ENCODE results near the gene RARRES1.

The RARRES1 gene

DNA sequence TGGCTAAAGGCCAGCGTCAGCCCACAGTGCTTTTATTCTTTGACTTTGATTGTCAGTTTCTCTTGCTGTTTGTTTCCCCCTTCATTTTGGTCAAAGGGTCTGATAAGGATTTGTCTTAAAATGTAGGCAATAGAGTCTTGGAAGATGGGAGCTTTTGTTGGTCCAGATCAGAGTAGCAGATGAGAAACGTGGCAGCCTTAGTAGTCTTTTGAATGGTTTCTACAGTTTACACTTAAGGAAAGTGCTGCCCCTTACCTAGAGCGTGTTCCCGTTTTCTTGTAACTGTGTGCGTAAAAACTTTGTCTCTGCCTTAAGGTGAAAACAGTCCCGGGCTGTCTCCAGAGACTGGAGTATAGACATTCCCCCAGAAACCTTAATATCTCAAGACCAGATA lies 60.4 kb downstream of the RARRES1 start:
- peaks cover 17% of the 10 kb centered on the region for H3K36me3 Mint-ChIP-seq (ENCODE audit: low read depth)
- peak overlapping the region; percentile 90 for H3K27ac Mint-ChIP-seq
- no peaks in the 10 kb centered on the region for H3K9me3 Mint-ChIP-seq
- peaks cover 18% of the 10 kb centered on the region for H3K4me1 Mint-ChIP-seq (ENCODE audit: low read depth)
- peak overlapping the region; percentile 90 for H3K4me3 Mint-ChIP-seq
- H3K27me3 Mint-ChIP-seq (ENCODE audit: low read depth), result no peaks in the 10 kb centered on the region

- peaks cover 30% of the 10 kb centered on the region for H3K36me3 Mint-ChIP-seq (ENCODE audit: low read depth)
These were observed 63.8 kb downstream of the RARRES1 start for GRCh38 chr3:158668506-158668905.

DNA sequence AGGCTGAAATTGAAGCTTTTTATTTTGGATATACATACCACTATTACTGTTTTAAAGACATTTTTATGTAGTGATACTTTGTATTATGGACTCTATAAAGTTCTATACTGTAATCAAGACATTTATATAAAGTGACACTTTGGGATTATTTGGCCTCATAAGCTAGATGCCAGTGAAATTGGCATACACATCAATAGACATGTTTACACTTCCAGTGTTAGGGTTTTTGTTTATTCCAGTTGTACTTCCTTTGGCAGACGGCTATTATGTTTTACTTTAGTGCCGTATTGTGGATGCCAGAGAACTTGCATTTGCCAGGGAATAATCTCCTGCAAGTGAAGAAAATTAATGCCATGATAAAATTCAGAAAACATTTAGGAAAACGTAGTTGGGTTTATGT lies 65.8 kb downstream of the RARRES1 start:
- Mint-ChIP-seq H3K4me3 (no peak overlapping the region), H3K27me3 (ENCODE audit: low read depth) (no peaks in the 10 kb centered on the region), H3K36me3 (ENCODE audit: low read depth) (peaks cover 31% of the 10 kb centered on the region), H3K4me1 (ENCODE audit: low read depth) (peaks cover 10% of the 10 kb centered on the region), H3K27ac (no peak overlapping the region), H3K9me3 (no peaks in the 10 kb centered on the region)

More at GRCh38 chr3:158668506-158668905, 63.8 kb downstream of the RARRES1 start:
- no peak overlapping the region for H3K4me3 Mint-ChIP-seq
- no peak overlapping the region for H3K27ac Mint-ChIP-seq
- H3K27me3 Mint-ChIP-seq (ENCODE audit: low read depth), result no peaks in the 10 kb centered on the region
- H3K4me1 Mint-ChIP-seq (ENCODE audit: low read depth), result peaks cover 21% of the 10 kb centered on the region
- H3K9me3 Mint-ChIP-seq, result no peaks in the 10 kb centered on the region

DNA sequence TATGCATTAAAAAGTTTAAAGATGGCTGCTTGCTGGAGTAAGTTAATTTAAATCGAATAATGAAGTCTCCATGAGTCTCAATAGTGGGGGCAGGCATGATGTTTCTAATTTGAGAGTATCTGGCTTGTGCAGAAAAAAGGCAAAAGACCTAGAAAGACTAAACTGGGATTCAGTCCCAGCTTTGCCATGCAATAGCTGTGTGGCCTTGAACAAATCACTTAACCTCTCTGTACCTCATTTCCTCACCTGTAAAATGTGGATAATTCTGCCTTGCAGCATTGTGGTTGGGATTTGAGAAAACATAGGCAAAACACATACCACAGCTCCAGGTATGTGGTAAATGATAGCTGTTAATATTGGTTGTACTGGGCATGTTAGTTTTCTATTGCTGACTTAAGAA lies 68.4 kb downstream of the RARRES1 start:
- no peaks in the 10 kb centered on the region for H3K27me3 Mint-ChIP-seq (ENCODE audit: low read depth)
- H3K27ac Mint-ChIP-seq, result no peak overlapping the region
- H3K9me3 Mint-ChIP-seq, result no peaks in the 10 kb centered on the region
- H3K4me3 Mint-ChIP-seq, result no peak overlapping the region
- peaks cover 33% of the 10 kb centered on the region for H3K36me3 Mint-ChIP-seq (ENCODE audit: low read depth)
- peaks cover 5% of the 10 kb centered on the region for H3K4me1 Mint-ChIP-seq (ENCODE audit: low read depth)

GRCh38 chr3:158663246-158663645 lies 69.0 kb downstream of the RARRES1 start:
- Mint-ChIP-seq H3K4me3 (no peak overlapping the region), H3K27ac (no peak overlapping the region), H3K36me3 (ENCODE audit: low read depth) (peaks cover 27% of the 10 kb centered on the region), H3K4me1 (ENCODE audit: low read depth) (peaks cover 5% of the 10 kb centered on the region), H3K27me3 (ENCODE audit: low read depth) (no peaks in the 10 kb centered on the region), H3K9me3 (no peaks in the 10 kb centered on the region)

- Mint-ChIP-seq H3K4me1 (ENCODE audit: low read depth) (peaks cover 5% of the 10 kb centered on the region), H3K9me3 (no peaks in the 10 kb centered on the region), H3K4me3 (no peak overlapping the region), H3K27me3 (ENCODE audit: low read depth) (no peaks in the 10 kb centered on the region), H3K36me3 (ENCODE audit: low read depth) (peaks cover 30% of the 10 kb centered on the region), H3K27ac (no peak overlapping the region)
These were observed 71.5 kb downstream of the RARRES1 start for GRCh38 chr3:158660711-158661110.

DNA sequence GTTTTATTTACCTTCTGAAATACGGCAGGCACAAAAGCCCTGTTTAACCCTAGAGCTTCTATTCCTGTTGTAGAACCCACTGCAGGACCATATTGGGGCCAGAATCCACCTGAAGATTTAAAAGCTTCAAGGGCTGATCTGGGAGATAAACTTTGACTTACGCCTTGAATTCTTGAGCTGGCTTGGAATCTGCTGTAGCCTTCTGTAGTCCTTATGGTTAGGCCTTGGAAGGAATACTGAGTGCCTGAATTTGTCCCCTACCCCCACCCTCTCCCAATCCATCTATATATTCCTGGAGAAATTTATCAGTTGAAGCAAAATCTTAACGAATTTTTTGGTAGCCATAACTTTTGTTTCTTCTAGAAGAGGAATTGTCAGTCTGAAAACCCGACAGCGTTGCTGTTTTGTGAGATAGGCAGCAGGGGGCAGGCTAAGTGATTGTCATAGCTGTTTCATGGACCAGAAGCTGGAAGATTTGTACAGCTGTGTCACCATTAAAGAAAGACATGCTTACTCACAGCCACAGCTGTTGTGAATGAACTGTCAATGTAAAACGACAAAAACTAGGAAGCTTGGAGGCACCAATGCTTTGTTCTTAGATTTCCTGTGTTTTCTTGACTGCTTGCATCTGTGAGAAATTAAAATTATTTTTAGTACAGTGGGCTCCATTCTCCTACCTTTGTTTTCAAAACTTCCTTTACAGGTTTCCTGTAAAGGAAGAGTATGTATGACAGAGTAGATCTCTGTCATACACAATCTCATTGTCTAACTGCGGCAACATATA lies 72.6 kb downstream of the RARRES1 start:
- Mint-ChIP-seq H3K36me3 (ENCODE audit: low read depth) (peaks cover 27% of the 10 kb centered on the region), H3K9me3 (no peaks in the 10 kb centered on the region), H3K27ac (no peak overlapping the region), H3K27me3 (ENCODE audit: low read depth) (no peaks in the 10 kb centered on the region), H3K4me3 (no peak overlapping the region), H3K4me1 (ENCODE audit: low read depth) (peaks cover 5% of the 10 kb centered on the region)

GRCh38 chr3:158658889-158659288 lies 73.4 kb downstream of the RARRES1 start:
- no peak overlapping the region for H3K4me3 Mint-ChIP-seq
- peaks cover 26% of the 10 kb centered on the region for H3K36me3 Mint-ChIP-seq (ENCODE audit: low read depth)
- H3K27ac Mint-ChIP-seq, result no peak overlapping the region
- no peaks in the 10 kb centered on the region for H3K9me3 Mint-ChIP-seq
- H3K4me1 Mint-ChIP-seq (ENCODE audit: low read depth), result peaks cover 2% of the 10 kb centered on the region
- H3K27me3 Mint-ChIP-seq (ENCODE audit: low read depth), result no peaks in the 10 kb centered on the region

DNA sequence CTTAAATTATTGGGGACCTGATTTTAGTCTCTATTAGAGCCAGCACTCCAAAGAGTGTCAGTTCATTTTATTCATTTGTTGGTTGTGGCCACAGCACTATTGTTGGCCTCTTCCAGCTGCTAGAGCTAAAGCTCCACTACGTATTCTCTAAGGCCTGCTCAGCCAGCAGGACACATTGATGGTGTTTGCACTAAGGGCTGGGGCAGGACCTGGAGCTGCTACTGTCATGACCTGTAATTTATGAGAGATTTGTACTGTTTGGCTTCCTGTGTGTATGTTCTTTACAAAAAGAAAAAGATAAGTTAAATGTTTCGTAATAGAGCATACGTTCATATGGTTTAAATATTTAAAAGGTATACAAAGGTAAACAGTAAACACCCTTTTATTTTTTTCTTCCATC lies 79.8 kb downstream of the RARRES1 start:
- Mint-ChIP-seq H3K9me3 (no peaks in the 10 kb centered on the region), H3K4me1 (ENCODE audit: low read depth) (peaks cover 6% of the 10 kb centered on the region), H3K27ac (no peak overlapping the region), H3K27me3 (ENCODE audit: low read depth) (no peaks in the 10 kb centered on the region), H3K36me3 (ENCODE audit: low read depth) (peaks cover 34% of the 10 kb centered on the region), H3K4me3 (no peak overlapping the region)

DNA sequence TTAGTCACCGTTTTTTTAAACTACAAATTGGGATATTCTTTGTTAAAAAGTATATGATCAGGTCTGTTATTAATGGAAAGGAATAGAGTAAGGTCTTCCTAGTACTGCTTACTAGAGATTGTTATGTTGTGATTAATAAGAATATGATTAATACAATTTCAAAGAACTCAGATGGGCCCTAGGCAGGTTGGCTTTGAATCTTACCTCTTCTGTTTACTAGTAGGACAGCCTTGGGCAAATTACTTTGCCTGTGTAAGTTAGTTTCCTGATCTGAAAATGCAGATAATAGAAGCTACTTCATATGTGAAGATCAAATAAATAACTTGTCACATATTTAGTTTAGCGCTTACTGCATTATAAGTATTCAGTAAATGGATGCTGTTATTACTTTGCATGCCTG lies 81.1 kb downstream of the RARRES1 start:
- no peak overlapping the region for H3K4me3 Mint-ChIP-seq
- H3K36me3 Mint-ChIP-seq (ENCODE audit: low read depth), result peaks cover 37% of the 10 kb centered on the region
- no peaks in the 10 kb centered on the region for H3K27me3 Mint-ChIP-seq (ENCODE audit: low read depth)
- H3K27ac Mint-ChIP-seq, result no peak overlapping the region
- no peaks in the 10 kb centered on the region for H3K9me3 Mint-ChIP-seq
- peaks cover 13% of the 10 kb centered on the region for H3K4me1 Mint-ChIP-seq (ENCODE audit: low read depth)

GRCh38 chr3:158649791-158650190 lies 82.5 kb downstream of the RARRES1 start:
- no peak overlapping the region for H3K27ac Mint-ChIP-seq
- no peak overlapping the region for H3K4me3 Mint-ChIP-seq
- H3K4me1 Mint-ChIP-seq (ENCODE audit: low read depth), result peaks cover 22% of the 10 kb centered on the region
- no peaks in the 10 kb centered on the region for H3K27me3 Mint-ChIP-seq (ENCODE audit: low read depth)
- peaks cover 35% of the 10 kb centered on the region for H3K36me3 Mint-ChIP-seq (ENCODE audit: low read depth)
- H3K9me3 Mint-ChIP-seq, result no peaks in the 10 kb centered on the region

Data from T-helper 1 cell treated with Interleukin-12 subunit alpha and Interleukin-12 subunit beta and Interleukin-4 antibody, amounts not matched to agents 30 μg/mL and 1 μg/mL, for 36 hours (primary cell).